Liver (tissue), 3 donors: ENCODE results near the gene TMEM204.

Experiments
- FOXA1 ChIP-seq: IDR thresholded peaks from 2 replicates; pipeline ENCODE4 v1.6.1; 2016; ENCODE audit warnings: antibody characterized with exemption
- GABPA ChIP-seq, 2 donors: IDR thresholded peaks in 1 of 2; conservative IDR thresholded peaks in 1 of 2; 2 replicates each; pipeline ENCODE4 v1.6.1; 2016; ENCODE audit warnings: antibody characterized with exemption in 2 of 2, mild to moderate bottlenecking in 1 of 2, moderate library complexity in 1 of 2
- MAX ChIP-seq: IDR thresholded peaks from 2 replicates; pipeline ENCODE4 v1.6.1; 2016; ENCODE audit warnings: antibody characterized with exemption
- RAD21 ChIP-seq, 2 donors: IDR thresholded peaks; 2 replicates each; pipeline ENCODE4 v1.6.1; 2016; ENCODE audit warnings: antibody characterized with exemption in 2 of 2, mild to moderate bottlenecking in 2 of 2
- REST ChIP-seq: IDR thresholded peaks from 2 replicates; pipeline ENCODE4 v1.6.1; 2016; ENCODE audit warnings: antibody characterized with exemption, mild to moderate bottlenecking
- RXRA ChIP-seq, 2 donors: IDR thresholded peaks; 2 replicates each; pipeline ENCODE4 v1.6.1; 2017 to 2018; ENCODE audit warnings: antibody characterized with exemption in 2 of 2, mild to moderate bottlenecking in 1 of 2
- SP1 ChIP-seq: IDR thresholded peaks from 2 replicates; pipeline ENCODE4 v1.6.1; 2018; ENCODE audit warnings: antibody characterized with exemption, mild to moderate bottlenecking
- TAF1 ChIP-seq: conservative IDR thresholded peaks from 2 replicates; pipeline ENCODE4 v1.6.1; 2016; ENCODE audit warnings: antibody characterized with exemption, mild to moderate bottlenecking
- YY1 ChIP-seq: IDR thresholded peaks from 2 replicates; pipeline ENCODE4 v1.6.1; 2016; ENCODE audit warnings: antibody characterized with exemption, mild to moderate bottlenecking
- ZBTB33 ChIP-seq: IDR thresholded peaks from 2 replicates; pipeline ENCODE4 v1.6.1; 2016; ENCODE audit warnings: antibody characterized with exemption
- TF ChIP-seq, protein P1 (sequence below): fragments of 150-350 bp; IDR thresholded peaks from 2 replicates; pipeline ENCODE4 v1.5.1; 2017; ENCODE audit warnings: improper control_type of control experiment, low read depth, low read length; ENCODE audit not compliant: missing input control
- TF ChIP-seq, protein P2 (sequence below): IDR thresholded peaks from 2 replicates; pipeline ENCODE4 v1.6.1; 2016; ENCODE audit warnings: antibody characterized with exemption
- donor health status: healthy.
- donor health status: healthy.

DNA sequence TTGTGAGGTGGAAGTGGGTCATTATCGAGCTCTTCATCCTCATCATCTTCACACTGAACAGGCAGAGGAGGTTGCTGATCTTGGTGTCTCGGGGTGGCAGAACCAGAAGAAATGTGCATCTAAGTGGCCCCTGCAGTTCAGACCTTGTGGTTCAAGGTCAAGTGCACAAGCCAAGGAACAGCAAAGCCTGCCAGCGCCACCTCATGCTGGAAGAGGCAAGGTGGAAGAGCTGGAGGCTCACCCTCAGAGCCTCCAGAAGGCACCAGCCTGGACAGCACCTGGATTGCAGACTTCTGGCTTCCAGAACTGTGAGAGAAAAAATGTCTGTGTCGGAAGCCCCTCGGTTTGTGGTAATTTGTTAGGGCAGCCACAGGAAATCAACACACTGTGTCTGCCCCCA, 45.7 kb downstream of the TMEM204 start:
- TF ChIP-seq, protein P1, sequence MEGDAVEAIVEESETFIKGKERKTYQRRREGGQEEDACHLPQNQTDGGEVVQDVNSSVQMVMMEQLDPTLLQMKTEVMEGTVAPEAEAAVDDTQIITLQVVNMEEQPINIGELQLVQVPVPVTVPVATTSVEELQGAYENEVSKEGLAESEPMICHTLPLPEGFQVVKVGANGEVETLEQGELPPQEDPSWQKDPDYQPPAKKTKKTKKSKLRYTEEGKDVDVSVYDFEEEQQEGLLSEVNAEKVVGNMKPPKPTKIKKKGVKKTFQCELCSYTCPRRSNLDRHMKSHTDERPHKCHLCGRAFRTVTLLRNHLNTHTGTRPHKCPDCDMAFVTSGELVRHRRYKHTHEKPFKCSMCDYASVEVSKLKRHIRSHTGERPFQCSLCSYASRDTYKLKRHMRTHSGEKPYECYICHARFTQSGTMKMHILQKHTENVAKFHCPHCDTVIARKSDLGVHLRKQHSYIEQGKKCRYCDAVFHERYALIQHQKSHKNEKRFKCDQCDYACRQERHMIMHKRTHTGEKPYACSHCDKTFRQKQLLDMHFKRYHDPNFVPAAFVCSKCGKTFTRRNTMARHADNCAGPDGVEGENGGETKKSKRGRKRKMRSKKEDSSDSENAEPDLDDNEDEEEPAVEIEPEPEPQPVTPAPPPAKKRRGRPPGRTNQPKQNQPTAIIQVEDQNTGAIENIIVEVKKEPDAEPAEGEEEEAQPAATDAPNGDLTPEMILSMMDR = no peak
- TF ChIP-seq FOXA1 (no peak), YY1 (no peak), REST (no peak), SP1 (no peak), GABPA (IDR thresholded peaks at IDR 0.05 in 1 of 2, conservative IDR thresholded peaks at IDR 0.05 in 1 of 2) (no peak), ZBTB33 (no peak), RXRA (IDR thresholded peaks at IDR 0.05) (no peak), TAF1 (no peak), RAD21 (IDR thresholded peaks at IDR 0.05) (no peak), MAX (no peak)
- TF ChIP-seq, protein P2, sequence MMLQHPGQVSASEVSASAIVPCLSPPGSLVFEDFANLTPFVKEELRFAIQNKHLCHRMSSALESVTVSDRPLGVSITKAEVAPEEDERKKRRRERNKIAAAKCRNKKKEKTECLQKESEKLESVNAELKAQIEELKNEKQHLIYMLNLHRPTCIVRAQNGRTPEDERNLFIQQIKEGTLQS = no peak
